B cell (primary cell): Measurements from ENCODE around the gene RDH12.
"Not testable (repeated sequence)": the region's sequence is repeated elsewhere in the genome, so short reads cannot be mapped to it uniquely, and the experiment has no call there.

Experiments used
- EZH2 ChIP-seq: IDR thresholded peaks from 2 replicates; pipeline ENCODE4 v1.6.1; 2012; ENCODE audit warnings: borderline replicate concordance, low read depth, mild to moderate bottlenecking, moderate library complexity, low read length; ENCODE audit not compliant: insufficient read depth, poor library complexity, severe bottlenecking
- TF ChIP-seq, protein P1 (sequence below): fragments of 200-600 bp; IDR thresholded peaks from one replicate; pipeline ENCODE4 v1.8.0; 2022; ENCODE audit warnings: antibody characterized with exemption, mild to moderate bottlenecking

DNA sequence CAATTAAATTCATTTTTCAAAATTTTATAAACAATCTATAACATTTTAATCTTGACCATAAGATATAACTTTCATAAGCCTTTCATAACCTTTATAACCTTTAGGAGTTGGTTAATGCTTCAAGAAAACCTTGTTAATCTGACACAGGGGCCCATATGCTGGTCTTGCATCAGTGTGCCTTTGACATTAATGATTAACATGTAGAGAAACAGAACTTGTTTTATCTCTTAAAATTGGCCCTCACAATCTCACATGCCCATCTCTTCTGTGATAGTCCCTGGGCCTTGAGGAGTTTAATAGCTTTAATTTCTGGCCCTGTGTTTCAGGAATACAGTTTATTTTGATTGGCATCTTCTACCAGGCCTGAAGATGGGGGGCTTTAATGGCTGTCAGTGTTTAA lies 7.7 kb downstream of the RDH12 start:
- TF ChIP-seq, protein P1, sequence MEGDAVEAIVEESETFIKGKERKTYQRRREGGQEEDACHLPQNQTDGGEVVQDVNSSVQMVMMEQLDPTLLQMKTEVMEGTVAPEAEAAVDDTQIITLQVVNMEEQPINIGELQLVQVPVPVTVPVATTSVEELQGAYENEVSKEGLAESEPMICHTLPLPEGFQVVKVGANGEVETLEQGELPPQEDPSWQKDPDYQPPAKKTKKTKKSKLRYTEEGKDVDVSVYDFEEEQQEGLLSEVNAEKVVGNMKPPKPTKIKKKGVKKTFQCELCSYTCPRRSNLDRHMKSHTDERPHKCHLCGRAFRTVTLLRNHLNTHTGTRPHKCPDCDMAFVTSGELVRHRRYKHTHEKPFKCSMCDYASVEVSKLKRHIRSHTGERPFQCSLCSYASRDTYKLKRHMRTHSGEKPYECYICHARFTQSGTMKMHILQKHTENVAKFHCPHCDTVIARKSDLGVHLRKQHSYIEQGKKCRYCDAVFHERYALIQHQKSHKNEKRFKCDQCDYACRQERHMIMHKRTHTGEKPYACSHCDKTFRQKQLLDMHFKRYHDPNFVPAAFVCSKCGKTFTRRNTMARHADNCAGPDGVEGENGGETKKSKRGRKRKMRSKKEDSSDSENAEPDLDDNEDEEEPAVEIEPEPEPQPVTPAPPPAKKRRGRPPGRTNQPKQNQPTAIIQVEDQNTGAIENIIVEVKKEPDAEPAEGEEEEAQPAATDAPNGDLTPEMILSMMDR, result not testable (repeated sequence)
- TF ChIP-seq EZH2, result not testable (repeated sequence)
